WTC11 (cell line): ENCODE results near the gene CDC16. TPM values are rescaled to one million over a fixed set of nuclear protein-coding genes. Genes with fewer than 3 reads are reported as not detected.
A peak's percentile ranks its signal among the peaks of the same experiment; 100 is the strongest.

Experiments used
- ATAC-seq: fragments of 200-7000 bp; cut with Tn5 transposase; 2 replicates; pipeline ENCODE4 v1.10.0; 2021; ENCODE audit warnings: mild to moderate bottlenecking, moderate library complexity
- CTCF ChIA-PET: fragments of 300-600 bp; sonication (Branson Sonifier 250); formaldehyde crosslinking; loops from one replicate; lab custom pipeline; 2021; ENCODE audit warnings: antibody characterized with exemption; lab: Charles Lee
- POLR2A ChIA-PET: fragments of 350-600 bp; sonication (Branson Sonifier 250); formaldehyde crosslinking; loops from one replicate; lab custom pipeline; 2021; ENCODE audit warnings: antibody characterized with exemption; lab: Charles Lee
- DNase-seq: peaks from one replicate; pipeline ENCODE4 v3.0.0; 2021; ENCODE audit warnings: low spot score
- H3K27ac Mint-ChIP-seq: 2 replicates; pipeline ENCODE4 v1.8.0; 2021; ENCODE audit warnings: mixed read lengths
- H3K27me3 Mint-ChIP-seq: 2 replicates; pipeline ENCODE4 v1.8.0; 2021; ENCODE audit warnings: low read depth, mild to moderate bottlenecking, moderate library complexity, mixed read lengths
- H3K36me3 Mint-ChIP-seq: 2 replicates; pipeline ENCODE4 v1.8.0; 2021; ENCODE audit warnings: mixed read lengths
- H3K4me1 Mint-ChIP-seq: 2 replicates; pipeline ENCODE4 v1.8.0; 2022; ENCODE audit warnings: mixed read lengths
- H3K4me3 Mint-ChIP-seq: 2 replicates; pipeline ENCODE4 v1.8.0; 2021; ENCODE audit warnings: mild to moderate bottlenecking, moderate library complexity, mixed read lengths
- H3K9me3 Mint-ChIP-seq: 2 replicates; pipeline ENCODE4 v1.8.0; 2021; ENCODE audit warnings: mixed read lengths
- ATF2 ChIP-seq: sonication (generic); formaldehyde crosslinking; IDR thresholded peaks from 2 replicates; pipeline ENCODE4 v1.8.1; 2022; ENCODE audit warnings: low read depth, missing genetic modification reagents, borderline replicate concordance
- ATF3 ChIP-seq: sonication (generic); formaldehyde crosslinking; conservative IDR thresholded peaks from 2 replicates; pipeline ENCODE4 v1.8.1; 2022; ENCODE audit warnings: mild to moderate bottlenecking, missing genetic modification reagents
- EMX1 ChIP-seq: fragments of 250-450 bp; sonication (Bioruptor Pico); IDR thresholded peaks from 2 replicates; pipeline ENCODE4 v1.8.0; 2021; ENCODE audit warnings: mild to moderate bottlenecking
- ERG ChIP-seq: fragments of 250-450 bp; sonication (Bioruptor Pico); IDR thresholded peaks from 2 replicates; pipeline ENCODE4 v1.8.0; 2021; ENCODE audit warnings: mild to moderate bottlenecking
- FOXJ3 ChIP-seq: sonication (generic); formaldehyde crosslinking; IDR thresholded peaks from 2 replicates; pipeline ENCODE4 v1.9.0; 2021; ENCODE audit warnings: missing genetic modification reagents, mild to moderate bottlenecking, borderline replicate concordance
- FOXK1 ChIP-seq: sonication (generic); formaldehyde crosslinking; IDR thresholded peaks from 2 replicates; pipeline ENCODE4 v1.8.0; 2022; ENCODE audit warnings: mild to moderate bottlenecking, moderate library complexity, missing genetic modification reagents
- FOXP4 ChIP-seq: sonication (generic); formaldehyde crosslinking; IDR thresholded peaks from 2 replicates; pipeline ENCODE4 v1.8.0; 2022; ENCODE audit warnings: mild to moderate bottlenecking, missing genetic modification reagents
- GTF2I ChIP-seq: fragments of 250-450 bp; sonication (Bioruptor Pico); conservative IDR thresholded peaks from 2 replicates; pipeline ENCODE4 v1.4.0; 2021; ENCODE audit warnings: mild to moderate bottlenecking
- IRF1 ChIP-seq: sonication (generic); formaldehyde crosslinking; IDR thresholded peaks from 2 replicates; pipeline ENCODE4 v1.8.0; 2023; ENCODE audit warnings: missing genetic modification reagents
- KAT7 ChIP-seq: sonication (generic); formaldehyde crosslinking; IDR thresholded peaks from 2 replicates; pipeline ENCODE4 v1.8.1; 2023; ENCODE audit warnings: missing genetic modification reagents, mild to moderate bottlenecking, borderline replicate concordance
- MAX ChIP-seq: sonication (generic); formaldehyde crosslinking; IDR thresholded peaks from 2 replicates; pipeline ENCODE4 v1.8.0; 2022; ENCODE audit warnings: mild to moderate bottlenecking, missing genetic modification reagents
- NR1H2 ChIP-seq: sonication (generic); formaldehyde crosslinking; IDR thresholded peaks from 2 replicates; pipeline ENCODE4 v1.9.0; 2021; ENCODE audit warnings: mild to moderate bottlenecking, moderate library complexity, missing genetic modification reagents
- PREB ChIP-seq: sonication (generic); formaldehyde crosslinking; IDR thresholded peaks from 2 replicates; pipeline ENCODE4 v1.8.1; 2022; ENCODE audit warnings: mild to moderate bottlenecking, missing genetic modification reagents, moderate library complexity, borderline replicate concordance
- RORB ChIP-seq: fragments of 250-450 bp; sonication (Bioruptor Pico); IDR thresholded peaks from 2 replicates; pipeline ENCODE4 v1.9.0; 2021; ENCODE audit warnings: mild to moderate bottlenecking
- SP1 ChIP-seq: sonication (generic); formaldehyde crosslinking; conservative IDR thresholded peaks from 2 replicates; pipeline ENCODE4 v1.8.1; 2022; ENCODE audit warnings: missing genetic modification reagents
- STAT6 ChIP-seq: sonication (generic); formaldehyde crosslinking; conservative IDR thresholded peaks from 2 replicates; pipeline ENCODE4 v1.8.1; 2023; ENCODE audit warnings: mild to moderate bottlenecking, low read depth, missing genetic modification reagents, moderate library complexity
- ZBTB43 ChIP-seq: sonication (generic); formaldehyde crosslinking; IDR thresholded peaks from 2 replicates; pipeline ENCODE4 v1.8.1; 2023; ENCODE audit warnings: mild to moderate bottlenecking, missing genetic modification reagents
- ZMAT4 ChIP-seq: fragments of 250-450 bp; sonication (Bioruptor Pico); IDR thresholded peaks from 2 replicates; pipeline ENCODE4 v1.9.0; 2021; ENCODE audit warnings: mild to moderate bottlenecking
- ZNF219 ChIP-seq: sonication (generic); formaldehyde crosslinking; IDR thresholded peaks from 2 replicates; pipeline ENCODE4 v1.8.0; 2023; ENCODE audit warnings: missing genetic modification reagents, mild to moderate bottlenecking, borderline replicate concordance
- ZNF423 ChIP-seq: fragments of 250-450 bp; sonication (Bioruptor Pico); IDR thresholded peaks from 2 replicates; pipeline ENCODE4 v2.1.2; 2022; ENCODE audit warnings: mild to moderate bottlenecking, moderate library complexity
- ZNF512 ChIP-seq: sonication (generic); formaldehyde crosslinking; IDR thresholded peaks from 2 replicates; pipeline ENCODE4 v1.8.1; 2022; ENCODE audit warnings: missing genetic modification reagents, borderline replicate concordance
- total RNA-seq: library from RNA; stranded (reverse); gene quantifications from 3 replicates; pipeline ENCODE4 v1.2.3, GENCODE V29; 2021

Gene CDC16
- total RNA-seq, 1 experiment from 2014 or later, result 73.5 TPM

- POLR2A ChIA-PET, result no interaction called here
- peak overlapping the region; percentile 79 for H3K27ac Mint-ChIP-seq
- no peak for ATAC-seq
- CTCF ChIA-PET, result interaction anchor here (0.8 kb wide), 1 partner anchor 118 kb away, joined by 3 read pairs; no protein-coding TSS in a partner anchor
- TF ChIP-seq EMX1 (CRISPR knock-in tag), result no peak
- no peak for TF ChIP-seq ZMAT4 (CRISPR knock-in tag)
- no peak for TF ChIP-seq RORB (CRISPR knock-in tag)
- no peak for TF ChIP-seq ZNF512
- TF ChIP-seq PREB, result no peak
- no peak for TF ChIP-seq GTF2I (CRISPR knock-in tag)
- no peak for TF ChIP-seq FOXK1
- TF ChIP-seq NR1H2 (CRISPR knock-in tag), result no peak
- TF ChIP-seq ZNF423 (CRISPR knock-in tag), result no peak
- TF ChIP-seq SP1 (CRISPR knock-in tag), result no peak
- no peak; the same call in 1 of the 2 replicates for TF ChIP-seq MAX (CRISPR knock-in tag)
- TF ChIP-seq ZBTB43 (CRISPR knock-in tag), result no peak
- TF ChIP-seq ATF2 (CRISPR knock-in tag), result no peak
- no peak for TF ChIP-seq ATF3 (CRISPR knock-in tag)
- H3K36me3 Mint-ChIP-seq, result peaks cover 3% of the 10 kb centered on the region
- peak; percentile 43 for DNase-seq
- peak overlapping the region; percentile 9 for H3K4me3 Mint-ChIP-seq
- H3K27me3 Mint-ChIP-seq, result peaks cover 19% of the 10 kb centered on the region
- peaks cover 8% of the 10 kb centered on the region for H3K9me3 Mint-ChIP-seq
- H3K4me1 Mint-ChIP-seq, result peaks cover 61% of the 10 kb centered on the region
Observed at GRCh38 chr13:114230117-114230516, 4.6 kb upstream of the CDC16 start.

- no peak overlapping the region; the same call in 1 of the 2 replicates for H3K4me3 Mint-ChIP-seq
- peaks cover 19% of the 10 kb centered on the region for H3K27me3 Mint-ChIP-seq
- POLR2A ChIA-PET, result no interaction called here
- DNase-seq (no peak), ATAC-seq (no peak)
- H3K4me1 Mint-ChIP-seq, result peaks cover 64% of the 10 kb centered on the region
- peaks cover 3% of the 10 kb centered on the region for H3K36me3 Mint-ChIP-seq
- CTCF ChIA-PET, result no interaction called here
- H3K9me3 Mint-ChIP-seq, result peaks cover 8% of the 10 kb centered on the region
- H3K27ac Mint-ChIP-seq, result peak overlapping the region; percentile 55
- no peak for TF ChIP-seq IRF1 (CRISPR knock-in tag)
- TF ChIP-seq KAT7 (CRISPR knock-in tag), result no peak
- TF ChIP-seq ATF3 (CRISPR knock-in tag), result no peak
- no peak for TF ChIP-seq FOXJ3 (CRISPR knock-in tag)
- TF ChIP-seq FOXP4, result no peak
- TF ChIP-seq ERG (CRISPR knock-in tag), result no peak
- TF ChIP-seq STAT6 (CRISPR knock-in tag), result no peak
- no peak for TF ChIP-seq ZNF219 (CRISPR knock-in tag)
- no peak for TF ChIP-seq EMX1 (CRISPR knock-in tag)
Observed at GRCh38 chr13:114230575-114230974, 4.1 kb upstream of the CDC16 start.
